Activated T-helper 1 cell treated with Interleukin-2 at 50 U/mL for 16 hours (primary cell): Measurements from ENCODE around the gene FAM184A.

Experiments used
- DNase-seq: peaks from one replicate; pipeline ENCODE4 v3.0.0-alpha.2; 2020; ENCODE audit warnings: low read depth

FAM184A gene

GRCh38 chr6:119096721-119097565 is 18.5 kb upstream of the FAM184A start:
- DNase-seq = no peak

GRCh38 chr6:119090256-119090655 is 11.8 kb upstream of the FAM184A start:
- no peak for DNase-seq

- DNase-seq = no peak
Measured at GRCh38 chr6:119084784-119085183, 6.3 kb upstream of the FAM184A start.

GRCh38 chr6:119083007-119083406 is 4.5 kb upstream of the FAM184A start:
- DNase-seq = no peak

GRCh38 chr6:119079283-119079809 is 882 bp upstream of the FAM184A start:
- DNase-seq = no peak

- DNase-seq = peak; percentile 42
Measured at GRCh38 chr6:119077643-119078375, 655 bp downstream of the FAM184A start.

GRCh38 chr6:119077391-119077642 is 1.1 kb downstream of the FAM184A start:
- no peak for DNase-seq

GRCh38 chr6:119076576-119077390 is 1.7 kb downstream of the FAM184A start:
- no peak for DNase-seq

- no peak for DNase-seq
Measured at GRCh38 chr6:119076173-119076572, 2.3 kb downstream of the FAM184A start.

- DNase-seq = no peak
Measured at GRCh38 chr6:119075200-119075981, 3.1 kb downstream of the FAM184A start.

- DNase-seq = no peak
Measured at GRCh38 chr6:119073307-119074051, 5.0 kb downstream of the FAM184A start.

- DNase-seq = no peak
Measured at GRCh38 chr6:119071576-119071975, 6.9 kb downstream of the FAM184A start.

- DNase-seq = no peak
Measured at GRCh38 chr6:119067091-119067490, 11.4 kb downstream of the FAM184A start.

GRCh38 chr6:119066517-119066916 is 11.9 kb downstream of the FAM184A start:
- DNase-seq = no peak

- DNase-seq = no peak
Measured at GRCh38 chr6:119065955-119066354, 12.5 kb downstream of the FAM184A start.

GRCh38 chr6:119065382-119065781 is 13.1 kb downstream of the FAM184A start:
- DNase-seq = no peak

GRCh38 chr6:119063491-119063890 is 15.0 kb downstream of the FAM184A start:
- DNase-seq = no peak

- no peak for DNase-seq
Measured at GRCh38 chr6:119061215-119061614, 17.2 kb downstream of the FAM184A start.

GRCh38 chr6:119060255-119060907 is 18.1 kb downstream of the FAM184A start:
- no peak for DNase-seq

- no peak for DNase-seq
Measured at GRCh38 chr6:119055069-119055468, 23.4 kb downstream of the FAM184A start.
